H54 (cell line): ENCODE data around the gene SLC50A1.

Experiments used
- DNase-seq: peaks from one replicate; pipeline ENCODE4 v3.0.0; 2011; ENCODE audit warnings: low spot score, mixed read lengths; ENCODE audit not compliant: insufficient read length
- FAIRE-seq: peaks from 3 replicates; lab custom pipeline; 2011; peaks lifted over from hg19 to GRCh38; lab: Jason Lieb, UNC
- POLR2A ChIP-seq: IDR thresholded peaks from 2 replicates; pipeline ENCODE4 v1.6.1; 2011; ENCODE audit warnings: low read depth, mild to moderate bottlenecking, low read length

SLC50A1 gene

GRCh38 chr1:155124503-155125463, 10.9 kb upstream of the SLC50A1 start:
- DNase-seq (no peak), FAIRE-seq (no peak)
- no peak for TF ChIP-seq POLR2A

GRCh38 chr1:155125511-155125945, 10.1 kb upstream of the SLC50A1 start:
- TF ChIP-seq POLR2A, result no peak
- DNase-seq (no peak), FAIRE-seq (no peak)

DNA sequence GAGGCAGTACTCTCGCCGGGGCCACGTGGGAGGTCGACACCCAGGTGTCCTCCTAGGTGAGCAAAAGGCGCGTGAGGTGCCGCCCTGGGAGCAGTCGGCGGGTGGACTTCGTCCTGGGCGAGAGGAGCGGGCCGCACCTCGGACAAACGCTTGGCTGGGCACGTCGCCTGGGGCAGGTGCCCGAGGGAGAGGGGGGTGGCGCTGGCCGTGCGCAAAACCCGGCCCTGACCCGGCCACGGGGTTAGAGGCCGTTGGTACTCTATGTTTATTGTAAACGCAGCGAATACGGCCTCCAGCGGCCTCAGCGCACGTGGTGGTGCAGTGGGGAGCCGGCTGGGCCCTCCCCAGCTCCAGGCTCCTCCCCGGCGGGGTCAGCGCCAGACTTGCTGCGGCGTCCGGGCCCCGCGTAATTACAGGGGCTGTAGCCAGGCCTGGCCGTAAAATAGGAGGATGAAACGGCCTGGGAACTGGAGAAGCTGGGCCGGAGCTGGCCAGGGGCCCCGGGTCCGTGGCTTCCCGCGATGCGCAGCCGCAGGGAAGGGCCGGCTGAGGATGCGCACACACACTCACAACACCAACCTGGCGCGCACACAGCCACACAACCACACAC, 9.6 kb upstream of the SLC50A1 start:
- DNase-seq (no peak), FAIRE-seq (no peak)
- TF ChIP-seq POLR2A, result no peak

- no peak for FAIRE-seq
- TF ChIP-seq POLR2A, result no peak
- DNase-seq, result no peak
Measured at GRCh38 chr1:155126556-155127104, 9.0 kb upstream of the SLC50A1 start.

GRCh38 chr1:155127105-155127966, 8.3 kb upstream of the SLC50A1 start, which contains the start of gene EFNA1:
EFNA1 (plus strand) TSS chr1:155127876; CDS start chr1:155127978, 102 bp downstream.
- DNase-seq (peak; percentile 45), FAIRE-seq (no peak)
- peak; percentile 41; the same call in 1 of the 2 replicates for TF ChIP-seq POLR2A

DNA sequence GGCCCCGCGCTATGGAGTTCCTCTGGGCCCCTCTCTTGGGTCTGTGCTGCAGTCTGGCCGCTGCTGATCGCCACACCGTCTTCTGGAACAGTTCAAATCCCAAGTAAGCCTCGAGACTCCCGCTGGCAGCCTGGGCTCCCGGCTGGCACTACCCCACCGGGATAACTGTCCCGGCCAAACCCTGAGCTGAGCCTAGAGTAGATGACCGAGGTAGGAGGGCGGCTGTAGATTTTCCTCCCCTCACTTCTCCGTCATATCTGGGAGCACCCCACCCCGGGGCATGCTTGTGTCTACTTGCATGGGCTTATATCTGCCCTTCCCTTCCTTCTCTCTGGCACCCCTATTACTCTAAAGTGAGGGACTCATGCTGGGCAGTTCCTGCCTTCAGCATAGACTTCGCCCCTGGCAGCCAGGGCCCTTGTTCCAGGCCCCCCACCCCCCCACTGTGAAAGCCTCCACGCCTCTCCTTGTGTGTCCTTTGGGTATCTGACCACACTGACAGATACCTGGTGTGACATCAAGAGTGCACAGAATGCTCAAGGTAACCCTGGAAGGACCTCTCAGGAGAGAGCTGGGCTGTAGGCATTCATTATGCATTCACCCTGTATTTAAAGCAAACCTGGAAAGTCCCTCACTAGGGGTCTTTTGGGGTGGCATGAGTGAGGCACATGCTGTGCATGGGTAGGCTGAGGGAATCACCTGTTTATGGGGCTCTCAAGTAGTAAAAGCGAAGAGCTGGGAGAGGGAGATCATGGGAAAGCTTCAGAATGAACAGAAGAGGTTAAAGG, 7.5 kb upstream of the SLC50A1 start:
- FAIRE-seq (no peak), DNase-seq (no peak)
- TF ChIP-seq POLR2A, result no peak

- DNase-seq, result no peak
- no peak for TF ChIP-seq POLR2A
Measured at GRCh38 chr1:155128755-155129473, 6.7 kb upstream of the SLC50A1 start.

DNA sequence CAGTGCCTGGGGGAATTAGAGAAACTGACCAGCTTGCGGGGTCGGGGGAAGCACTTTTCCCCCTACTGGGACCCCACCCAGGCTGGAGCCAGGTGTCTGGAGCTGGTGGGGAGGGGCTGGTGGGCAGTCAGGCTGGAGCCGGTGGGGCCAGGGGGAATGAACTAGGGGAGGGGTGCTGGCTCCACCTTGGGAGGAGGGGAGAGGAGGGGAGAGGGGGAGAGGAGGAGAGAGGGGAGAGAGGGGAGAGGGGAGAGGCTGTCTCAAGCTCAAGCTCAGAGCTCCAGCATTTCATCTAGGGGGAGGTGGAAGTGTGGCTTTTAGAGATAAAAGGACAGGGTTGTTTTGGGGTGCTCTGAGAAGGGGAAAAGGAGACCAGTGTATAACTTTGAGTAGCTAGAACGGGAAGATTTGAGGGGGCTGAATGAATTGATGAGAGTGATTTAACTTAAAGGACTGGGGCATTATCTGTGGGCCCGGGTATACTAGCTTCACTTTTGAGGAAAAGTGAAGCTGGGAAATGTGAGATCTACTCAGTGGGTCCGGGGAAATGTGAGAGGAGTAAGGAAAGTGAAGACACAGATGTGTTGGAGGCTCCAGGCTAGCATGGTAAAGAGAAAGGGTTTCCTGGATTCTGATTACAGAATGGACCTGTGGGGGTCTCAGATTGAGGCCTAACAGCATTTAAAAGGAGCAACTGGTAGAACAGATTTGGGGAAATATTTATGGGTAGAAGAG, 5.2 kb upstream of the SLC50A1 start:
- DNase-seq (no peak), FAIRE-seq (no peak)
- no peak for TF ChIP-seq POLR2A

More at GRCh38 chr1:155128755-155129473, 6.7 kb upstream of the SLC50A1 start:
- FAIRE-seq, result no peak

- no peak for TF ChIP-seq POLR2A
- DNase-seq, result no peak
- FAIRE-seq, result no peak
Measured at GRCh38 chr1:155131285-155131684, 4.4 kb upstream of the SLC50A1 start.

- FAIRE-seq (no peak), DNase-seq (no peak)
- TF ChIP-seq POLR2A, result no peak
Measured at GRCh38 chr1:155131856-155132255, 3.8 kb upstream of the SLC50A1 start.

DNA sequence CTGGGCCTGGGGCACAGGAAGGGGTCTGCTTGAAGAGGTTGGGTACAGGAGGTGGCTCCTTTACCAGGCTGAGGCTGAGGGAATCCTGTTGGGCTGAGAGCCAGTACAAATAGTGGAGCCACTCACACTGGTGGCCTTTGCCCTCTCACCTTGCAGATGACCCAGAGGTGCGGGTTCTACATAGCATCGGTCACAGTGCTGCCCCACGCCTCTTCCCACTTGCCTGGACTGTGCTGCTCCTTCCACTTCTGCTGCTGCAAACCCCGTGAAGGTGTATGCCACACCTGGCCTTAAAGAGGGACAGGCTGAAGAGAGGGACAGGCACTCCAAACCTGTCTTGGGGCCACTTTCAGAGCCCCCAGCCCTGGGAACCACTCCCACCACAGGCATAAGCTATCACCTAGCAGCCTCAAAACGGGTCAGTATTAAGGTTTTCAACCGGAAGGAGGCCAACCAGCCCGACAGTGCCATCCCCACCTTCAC, 1.8 kb upstream of the SLC50A1 start:
- no peak for TF ChIP-seq POLR2A
- FAIRE-seq (no peak), DNase-seq (no peak)
